Gastroesophageal sphincter (tissue), 4 donors: Measurements from ENCODE around the gene GABRG3. TPM values are rescaled to one million over a fixed set of nuclear protein-coding genes. Genes with fewer than 3 reads are reported as not detected.

ENCODE experiments used
- ATAC-seq: fragments of 150-250 bp; one replicate; pipeline ENCODE4 v1.9.1; 2016; ENCODE audit warnings: mild to moderate bottlenecking, moderate library complexity
- H3K27ac ChIP-seq, 4 donors: fragments of 200-600 bp; sonication (generic) in 3 of 4; 1 replicate in 3 of 4; 2 replicates in 1 of 4; pipeline ENCODE4 v1.5.1; 2016 to 2019
- H3K27me3 ChIP-seq: fragments of 200-600 bp; sonication (generic); one replicate; pipeline ENCODE4 v1.5.1; 2019
- H3K36me3 ChIP-seq, 2 donors: fragments of 200-600 bp; sonication (generic); one replicate each; pipeline ENCODE4 v1.5.1; 2019; ENCODE audit warnings: control low read depth in 1 of 2
- H3K4me1 ChIP-seq, 3 donors: fragments of 200-600 bp; sonication (generic); 1 replicate in 2 of 3; 2 replicates in 1 of 3; pipeline ENCODE4 v1.5.1; 2016 to 2019; ENCODE audit warnings: control low read depth in 2 of 3
- H3K4me3 ChIP-seq, 2 donors: fragments of 200-600 bp; sonication (generic); one replicate each; pipeline ENCODE4 v1.5.1; 2019; ENCODE audit warnings: mild to moderate bottlenecking in 1 of 2, moderate library complexity in 1 of 2
- H3K9me3 ChIP-seq, 3 donors: fragments of 200-600 bp; sonication (generic); one replicate each; pipeline ENCODE4 v1.5.1; 2017 to 2019; ENCODE audit warnings: control low read depth in 2 of 3
- CTCF ChIP-seq, 4 experiments: fragments of 200-600 bp in 2 of 4; fragments of 450-650 bp in 2 of 4; sonication (generic) in 1 of 4; IDR thresholded peaks; one replicate each; pipeline ENCODE4 v1.5.1; 2017 to 2019; ENCODE audit warnings: antibody characterized with exemption in 4 of 4, mild to moderate bottlenecking in 2 of 4, moderate library complexity in 2 of 4
- EP300 ChIP-seq: sonication (generic); formaldehyde crosslinking; IDR thresholded peaks from one replicate; pipeline ENCODE4 v1.6.1; 2017; ENCODE audit warnings: antibody characterized with exemption, mild to moderate bottlenecking
- POLR2A ChIP-seq, 2 donors: fragments of 450-650 bp; IDR thresholded peaks; one replicate each; pipeline ENCODE4 v1.6.1; 2017; ENCODE audit warnings: antibody characterized with exemption in 2 of 2, mild to moderate bottlenecking in 2 of 2, moderate library complexity in 1 of 2
- POLR2AphosphoS5 ChIP-seq: sonication (generic); formaldehyde crosslinking; IDR thresholded peaks from one replicate; pipeline ENCODE4 v1.6.1; 2017; ENCODE audit warnings: antibody characterized with exemption
- WGBS, 2 donors: methylation state at CpG; one replicate each; pipeline ENCODE4 v1.1.5; 2018; ENCODE audit warnings: low coverage in 1 of 2; 5-methylcytosine and 5-hydroxymethylcytosine counted together
- total RNA-seq, 4 donors: library from RNA; depleted of rRNA; stranded (reverse); fragments of >200 nt; gene quantifications; one replicate each; pipeline ENCODE4 v1.1.0, GENCODE V29; 2016

The GABRG3 gene
- total RNA-seq, 4 donors from 2014 or later, result under 0.01 to 0.04 TPM; not detected in 2

DNA sequence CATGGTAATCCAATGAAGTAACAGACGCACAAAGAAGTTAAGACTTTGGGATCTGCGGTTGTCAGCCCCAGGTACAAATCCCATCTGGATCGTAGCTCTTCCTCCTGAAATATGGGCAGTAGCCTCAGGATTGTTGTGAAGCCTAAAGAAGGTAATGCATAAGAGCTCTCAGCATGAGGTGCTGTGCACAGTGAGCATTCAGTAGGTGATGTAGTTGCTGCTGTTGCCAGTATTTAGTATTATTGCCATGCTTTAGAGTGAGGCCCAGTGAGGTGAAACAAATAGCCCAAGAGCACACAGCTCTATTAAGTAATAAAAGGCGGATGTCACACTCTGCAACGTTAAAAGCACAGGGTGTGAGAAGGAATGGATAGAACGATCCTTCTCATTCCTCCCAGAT is 225.7 kb downstream of the GABRG3 start:
- Histone ChIP-seq H3K4me3 (no peak overlapping the region), H3K9me3 (no peaks in the 10 kb centered on the region), H3K4me1 (no peaks in the 10 kb centered on the region), H3K36me3 (no peaks in the 10 kb centered on the region), H3K27ac (no peak overlapping the region), H3K27me3 (no peaks in the 10 kb centered on the region)
- whole genome bisulfite sequencing, 2 donors, result 42 to 72% methylated on average over 3 to 6 of the region's 6 CpGs
- ATAC-seq, result no peak
- no peak for TF ChIP-seq EP300
- TF ChIP-seq CTCF (IDR thresholded peaks at IDR 0.05), result no peak
- TF ChIP-seq POLR2A (IDR thresholded peaks at IDR 0.05), result no peak

- WGBS, 2 donors, result 57 to 91% methylated on average over 3 of the region's 3 CpGs
- Histone ChIP-seq H3K27me3 (no peaks in the 10 kb centered on the region), H3K36me3 (no peaks in the 10 kb centered on the region), H3K27ac (no peak overlapping the region), H3K4me3 (no peak overlapping the region), H3K4me1 (no peaks in the 10 kb centered on the region), H3K9me3 (no peaks in the 10 kb centered on the region)
- TF ChIP-seq POLR2AphosphoS5 (no peak), CTCF (IDR thresholded peaks at IDR 0.05) (no peak), EP300 (no peak), POLR2A (IDR thresholded peaks at IDR 0.05) (no peak)
- ATAC-seq, result no peak
These were observed 230.4 kb downstream of the GABRG3 start for GRCh38 chr15:27201425-27201824.

GRCh38 chr15:27210176-27210575 is 239.2 kb downstream of the GABRG3 start:
- no peaks in the 10 kb centered on the region for H3K36me3 ChIP-seq
- ATAC-seq, result no peak
- peaks cover 0 to 5% (median 0%) of the 10 kb centered on the region in 3 donors for H3K9me3 ChIP-seq
- H3K4me3 ChIP-seq, result no peak overlapping the region
- H3K27ac ChIP-seq, result no peak overlapping the region
- no peaks in the 10 kb centered on the region for H3K4me1 ChIP-seq
- no peak for TF ChIP-seq POLR2A (IDR thresholded peaks at IDR 0.05)
- TF ChIP-seq EP300, result no peak
- no peak for TF ChIP-seq POLR2AphosphoS5
- no peak for TF ChIP-seq CTCF (IDR thresholded peaks at IDR 0.05)
- 75 to 79% methylated on average over 8 to 9 of the region's 10 CpGs for WGBS, 2 donors
- H3K27me3 ChIP-seq, result peaks cover 5% of the 10 kb centered on the region

- Histone ChIP-seq H3K36me3 (no peaks in the 10 kb centered on the region), H3K27me3 (no peaks in the 10 kb centered on the region), H3K4me1 (no peaks in the 10 kb centered on the region), H3K27ac (no peak overlapping the region), H3K9me3 (no peaks in the 10 kb centered on the region), H3K4me3 (no peak overlapping the region)
- TF ChIP-seq POLR2AphosphoS5 (no peak), POLR2A (IDR thresholded peaks at IDR 0.05) (no peak), CTCF (IDR thresholded peaks at IDR 0.05) (no peak), EP300 (no peak)
- no peak for ATAC-seq
- WGBS, 2 donors, result 71 to 75% methylated on average over 6 to 8 of the region's 8 CpGs
These were observed 243.1 kb downstream of the GABRG3 start for GRCh38 chr15:27214032-27214431.

GRCh38 chr15:27214961-27215360 is 244.0 kb downstream of the GABRG3 start:
- H3K27ac ChIP-seq, result no peak overlapping the region
- no peaks in the 10 kb centered on the region for H3K36me3 ChIP-seq
- H3K9me3 ChIP-seq, result no peaks in the 10 kb centered on the region
- WGBS, 2 donors, result 67 to 89% methylated on average over 3 of the region's 3 CpGs
- no peak overlapping the region for H3K4me3 ChIP-seq
- H3K27me3 ChIP-seq, result peaks cover 4% of the 10 kb centered on the region
- no peaks in the 10 kb centered on the region for H3K4me1 ChIP-seq
- no peak for ATAC-seq
- TF ChIP-seq CTCF (IDR thresholded peaks at IDR 0.05) (no peak), POLR2AphosphoS5 (no peak), EP300 (no peak), POLR2A (IDR thresholded peaks at IDR 0.05) (no peak)
